VCaP (cell line): Measurements from ENCODE around the gene ISM1.
A peak's percentile ranks its signal among the peaks of the same experiment; 100 is the strongest.

Source experiments
- H3K27ac ChIP-seq: fragments of 450-650 bp; 2 replicates; pipeline ENCODE4 v1.5.1; 2017
- TF ChIP-seq, protein P1 (sequence below): fragments of 450-650 bp; conservative IDR thresholded peaks from 2 replicates; pipeline ENCODE4 v1.5.1; 2017; ENCODE audit warnings: mild to moderate bottlenecking, moderate library complexity

ISM1 gene

GRCh38 chr20:13221673-13222318 lies 722 bp downstream of the ISM1 start:
- TF ChIP-seq, protein P1, sequence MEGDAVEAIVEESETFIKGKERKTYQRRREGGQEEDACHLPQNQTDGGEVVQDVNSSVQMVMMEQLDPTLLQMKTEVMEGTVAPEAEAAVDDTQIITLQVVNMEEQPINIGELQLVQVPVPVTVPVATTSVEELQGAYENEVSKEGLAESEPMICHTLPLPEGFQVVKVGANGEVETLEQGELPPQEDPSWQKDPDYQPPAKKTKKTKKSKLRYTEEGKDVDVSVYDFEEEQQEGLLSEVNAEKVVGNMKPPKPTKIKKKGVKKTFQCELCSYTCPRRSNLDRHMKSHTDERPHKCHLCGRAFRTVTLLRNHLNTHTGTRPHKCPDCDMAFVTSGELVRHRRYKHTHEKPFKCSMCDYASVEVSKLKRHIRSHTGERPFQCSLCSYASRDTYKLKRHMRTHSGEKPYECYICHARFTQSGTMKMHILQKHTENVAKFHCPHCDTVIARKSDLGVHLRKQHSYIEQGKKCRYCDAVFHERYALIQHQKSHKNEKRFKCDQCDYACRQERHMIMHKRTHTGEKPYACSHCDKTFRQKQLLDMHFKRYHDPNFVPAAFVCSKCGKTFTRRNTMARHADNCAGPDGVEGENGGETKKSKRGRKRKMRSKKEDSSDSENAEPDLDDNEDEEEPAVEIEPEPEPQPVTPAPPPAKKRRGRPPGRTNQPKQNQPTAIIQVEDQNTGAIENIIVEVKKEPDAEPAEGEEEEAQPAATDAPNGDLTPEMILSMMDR: peak; percentile 21; the same call in 1 of the 2 replicates

DNA sequence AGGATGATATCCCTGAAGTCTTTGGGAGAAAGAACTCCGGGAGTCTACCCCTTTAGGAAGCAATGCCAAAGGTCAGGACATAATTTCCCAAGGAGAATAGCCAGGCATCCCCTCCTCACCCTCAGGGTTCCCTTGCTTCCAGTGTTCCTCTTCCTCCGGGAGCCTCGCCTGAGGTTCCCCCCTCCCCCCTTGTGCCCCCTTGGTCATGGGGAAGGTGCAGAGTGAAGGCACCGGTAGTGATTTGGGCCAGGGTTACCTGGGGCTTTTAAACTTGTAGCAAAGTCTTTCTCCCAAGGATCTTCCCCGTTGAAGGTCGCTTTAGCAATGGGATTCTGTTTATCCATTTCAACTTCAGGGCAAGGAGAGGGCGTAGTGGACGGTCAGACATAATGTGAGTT lies 1.2 kb downstream of the ISM1 start:
- no peak overlapping the region for H3K27ac ChIP-seq
- TF ChIP-seq, protein P1: no peak

More at GRCh38 chr20:13221673-13222318, 722 bp downstream of the ISM1 start:
- H3K27ac ChIP-seq: no peak overlapping the region

DNA sequence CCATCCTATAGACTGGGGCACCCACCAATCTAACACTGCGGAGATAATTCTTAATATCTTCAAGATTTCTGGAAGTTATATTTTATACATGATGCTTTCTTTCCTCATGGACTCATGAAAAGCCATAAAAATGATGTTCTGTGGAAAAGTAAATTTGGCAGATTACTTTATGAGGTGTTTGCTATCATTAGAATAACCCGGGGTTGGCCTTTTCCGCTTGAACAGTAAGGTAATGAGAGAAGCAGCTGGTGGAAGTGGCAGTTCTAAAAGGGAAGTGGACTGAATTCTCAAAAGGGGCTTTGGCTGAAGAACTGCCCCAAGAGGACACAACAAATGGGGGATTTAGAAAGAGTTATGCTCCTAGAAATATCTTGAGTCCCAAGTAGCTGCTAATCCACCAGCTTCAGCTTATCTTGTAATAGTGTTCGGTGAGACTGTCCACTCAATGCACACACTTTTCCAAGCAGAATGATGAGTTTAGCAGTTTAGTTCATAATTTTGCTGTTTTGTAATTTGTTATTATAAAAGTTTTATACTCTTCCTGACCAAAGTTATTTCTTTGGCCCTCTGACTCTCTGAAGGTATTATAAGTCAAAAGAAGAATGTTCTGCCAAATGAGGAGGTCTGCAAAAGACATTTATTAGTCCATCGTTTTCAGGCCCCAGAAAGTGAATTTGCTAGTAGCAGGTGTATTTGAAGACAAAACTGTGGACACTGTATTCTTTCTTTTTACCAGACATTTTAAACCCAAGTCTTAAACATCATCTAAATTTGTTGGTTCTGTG lies 2.9 kb downstream of the ISM1 start:
- no peak overlapping the region for H3K27ac ChIP-seq
- TF ChIP-seq, protein P1: no peak

DNA sequence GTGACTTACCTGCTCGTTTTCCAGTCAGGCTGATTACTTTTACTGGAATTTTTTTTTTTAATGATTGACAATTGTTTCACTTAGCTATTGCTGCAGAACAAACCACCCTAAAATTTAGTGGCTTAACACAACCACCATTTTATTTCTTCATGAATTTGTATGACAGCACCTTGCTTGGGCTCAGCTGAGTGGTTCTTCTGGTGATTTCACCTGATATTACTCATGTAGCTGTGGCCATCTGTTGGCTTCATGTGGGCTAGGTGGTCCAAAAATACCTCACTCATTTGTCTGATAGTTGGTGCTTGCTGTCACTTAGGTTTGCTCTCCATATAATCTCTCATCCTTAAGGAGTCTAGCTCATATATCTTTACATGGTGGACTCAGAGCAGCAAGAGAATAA lies 5.3 kb downstream of the ISM1 start:
- no peak overlapping the region for H3K27ac ChIP-seq
- TF ChIP-seq, protein P1: no peak

GRCh38 chr20:13228771-13229170 lies 7.7 kb downstream of the ISM1 start:
- no peak overlapping the region for H3K27ac ChIP-seq
- TF ChIP-seq, protein P1: no peak

DNA sequence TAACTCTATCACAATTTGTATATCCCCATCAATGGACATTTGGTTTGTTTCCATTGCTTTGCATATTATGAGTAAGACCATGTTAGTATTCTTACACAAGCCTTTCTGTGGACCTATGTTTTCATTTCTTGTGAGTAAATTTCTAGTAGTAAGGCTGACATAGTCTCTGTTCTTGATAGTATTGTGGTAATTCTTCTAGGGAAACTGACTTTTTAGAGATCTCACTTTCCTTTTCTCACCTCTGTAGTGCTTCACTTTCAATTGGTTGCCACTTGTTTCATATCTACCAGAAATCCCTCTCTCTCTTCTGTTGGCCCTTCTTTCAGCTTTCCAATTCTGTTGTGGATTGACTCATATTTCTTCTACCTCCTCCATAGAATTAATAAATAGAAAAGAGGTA lies 8.5 kb downstream of the ISM1 start:
- TF ChIP-seq, protein P1: no peak
- no peak overlapping the region for H3K27ac ChIP-seq

GRCh38 chr20:13231031-13231752 lies 10.1 kb downstream of the ISM1 start:
- TF ChIP-seq, protein P1: no peak

More at GRCh38 chr20:13231031-13231752, 10.1 kb downstream of the ISM1 start:
- H3K27ac ChIP-seq: no peak overlapping the region
